Measurements from ENCODE around the gene MASP1.

The MASP1 gene, protein sequence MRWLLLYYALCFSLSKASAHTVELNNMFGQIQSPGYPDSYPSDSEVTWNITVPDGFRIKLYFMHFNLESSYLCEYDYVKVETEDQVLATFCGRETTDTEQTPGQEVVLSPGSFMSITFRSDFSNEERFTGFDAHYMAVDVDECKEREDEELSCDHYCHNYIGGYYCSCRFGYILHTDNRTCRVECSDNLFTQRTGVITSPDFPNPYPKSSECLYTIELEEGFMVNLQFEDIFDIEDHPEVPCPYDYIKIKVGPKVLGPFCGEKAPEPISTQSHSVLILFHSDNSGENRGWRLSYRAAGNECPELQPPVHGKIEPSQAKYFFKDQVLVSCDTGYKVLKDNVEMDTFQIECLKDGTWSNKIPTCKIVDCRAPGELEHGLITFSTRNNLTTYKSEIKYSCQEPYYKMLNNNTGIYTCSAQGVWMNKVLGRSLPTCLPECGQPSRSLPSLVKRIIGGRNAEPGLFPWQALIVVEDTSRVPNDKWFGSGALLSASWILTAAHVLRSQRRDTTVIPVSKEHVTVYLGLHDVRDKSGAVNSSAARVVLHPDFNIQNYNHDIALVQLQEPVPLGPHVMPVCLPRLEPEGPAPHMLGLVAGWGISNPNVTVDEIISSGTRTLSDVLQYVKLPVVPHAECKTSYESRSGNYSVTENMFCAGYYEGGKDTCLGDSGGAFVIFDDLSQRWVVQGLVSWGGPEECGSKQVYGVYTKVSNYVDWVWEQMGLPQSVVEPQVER

DNA sequence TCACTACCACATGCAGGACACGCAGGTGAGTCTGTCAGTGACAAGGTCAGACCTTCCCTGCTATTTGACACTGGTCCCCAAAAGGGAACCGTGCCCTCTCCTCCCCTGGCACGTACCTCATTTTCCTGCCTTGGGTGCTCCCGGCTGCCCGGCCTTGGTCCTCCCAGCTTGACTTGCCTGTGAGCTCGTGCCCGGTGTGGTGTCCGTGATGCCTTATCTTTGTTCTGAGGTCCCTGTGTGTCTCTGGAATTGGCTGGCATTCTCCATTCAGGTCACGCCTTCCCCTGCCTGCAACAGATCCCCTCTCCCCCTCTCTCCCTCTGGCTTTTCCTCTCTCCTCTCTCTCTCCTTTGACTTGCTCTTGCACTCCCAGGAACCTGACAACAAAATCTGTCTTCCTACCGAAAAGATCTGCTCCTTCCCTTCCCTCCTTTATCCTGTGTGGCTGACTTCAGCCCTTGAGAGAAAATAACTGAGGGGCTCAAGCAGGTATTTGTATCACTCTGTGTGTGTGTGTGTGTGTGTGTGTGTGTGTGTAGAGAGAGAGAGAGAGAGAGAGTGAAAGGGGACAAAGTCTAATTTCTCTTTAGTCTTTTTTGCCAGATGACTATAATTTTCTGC is at the start of gene MASP1:
Gene MASP1 (minus strand): TSS at position 226 of the 621 bp plus-strand sequence. CDS start 105 bp downstream, at position 121.
- peak within 1 kb of the TSS; percentile 62 for H3K4me3 ChIP-seq (ENCODE audit: low read depth, low read length)
- DNase-seq (ENCODE audit: low read depth, low spot score), result no peak
- CTCF ChIA-PET, result interaction anchor here (0.9 to 12.4 kb wide), 6 partner anchors 10 to 387 kb away, joined by 4 to 95 read pairs (median 18); no protein-coding TSS in a partner anchor
- TF ChIP-seq, protein P1, sequence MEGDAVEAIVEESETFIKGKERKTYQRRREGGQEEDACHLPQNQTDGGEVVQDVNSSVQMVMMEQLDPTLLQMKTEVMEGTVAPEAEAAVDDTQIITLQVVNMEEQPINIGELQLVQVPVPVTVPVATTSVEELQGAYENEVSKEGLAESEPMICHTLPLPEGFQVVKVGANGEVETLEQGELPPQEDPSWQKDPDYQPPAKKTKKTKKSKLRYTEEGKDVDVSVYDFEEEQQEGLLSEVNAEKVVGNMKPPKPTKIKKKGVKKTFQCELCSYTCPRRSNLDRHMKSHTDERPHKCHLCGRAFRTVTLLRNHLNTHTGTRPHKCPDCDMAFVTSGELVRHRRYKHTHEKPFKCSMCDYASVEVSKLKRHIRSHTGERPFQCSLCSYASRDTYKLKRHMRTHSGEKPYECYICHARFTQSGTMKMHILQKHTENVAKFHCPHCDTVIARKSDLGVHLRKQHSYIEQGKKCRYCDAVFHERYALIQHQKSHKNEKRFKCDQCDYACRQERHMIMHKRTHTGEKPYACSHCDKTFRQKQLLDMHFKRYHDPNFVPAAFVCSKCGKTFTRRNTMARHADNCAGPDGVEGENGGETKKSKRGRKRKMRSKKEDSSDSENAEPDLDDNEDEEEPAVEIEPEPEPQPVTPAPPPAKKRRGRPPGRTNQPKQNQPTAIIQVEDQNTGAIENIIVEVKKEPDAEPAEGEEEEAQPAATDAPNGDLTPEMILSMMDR (IDR thresholded peaks at IDR 0.05; ENCODE audit: insufficient read depth, low read length, missing control alignments), result no peak
- POLR2A ChIA-PET, result interaction anchor here (0.9 to 1.2 kb wide), 2 partner anchors 30 to 65 kb away, joined by 3 read pairs; no protein-coding TSS in a partner anchor

- CTCF ChIA-PET, result interaction anchor here (0.8 to 1.4 kb wide), 4 partner anchors 18 to 339 kb away, joined by 3 to 8 read pairs (median 4); no protein-coding TSS in a partner anchor
Observed at GRCh38 chr3:187340578-187340977, 49.0 kb upstream of the MASP1 start.

DNA sequence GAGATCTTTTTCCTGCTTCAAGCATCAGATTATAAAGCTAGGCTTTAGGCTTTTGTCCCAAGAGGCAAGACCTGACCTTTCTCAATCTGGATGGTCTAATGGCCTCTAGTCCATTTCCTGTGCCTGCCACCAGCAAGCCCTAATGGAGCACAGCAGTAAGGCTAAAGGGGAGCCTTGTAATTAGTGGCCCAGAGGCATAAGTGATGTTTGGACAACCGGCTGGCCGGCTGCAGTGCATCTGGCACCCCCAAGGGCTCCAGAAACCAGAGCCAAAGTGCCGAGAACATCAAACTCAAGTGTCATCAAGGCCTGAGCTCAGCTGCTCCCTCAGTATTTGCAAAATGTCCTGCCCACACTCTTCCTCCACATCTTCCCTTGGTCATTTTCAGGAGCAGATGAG is 44.8 kb upstream of the MASP1 start:
- TF ChIP-seq, protein P1 (IDR thresholded peaks at IDR 0.05; ENCODE audit: insufficient read depth, low read length, missing control alignments), result no peak
- no peak overlapping the region for H3K4me3 ChIP-seq (ENCODE audit: low read depth, low read length)
- no peak for DNase-seq (ENCODE audit: low read depth, low spot score)
- ChIA-PET POLR2A (no interaction called here), CTCF (interaction anchor here (1.2 to 10.8 kb wide), 2 partner anchors 16 to 343 kb away, joined by 7 to 124 read pairs; no protein-coding TSS in a partner anchor)

More at GRCh38 chr3:187340578-187340977, 49.0 kb upstream of the MASP1 start:
- POLR2A ChIA-PET, result no interaction called here
- no peak for DNase-seq (ENCODE audit: low read depth, low spot score)
- H3K4me3 ChIP-seq (ENCODE audit: low read depth, low read length), result no peak overlapping the region
- TF ChIP-seq, protein P1 (IDR thresholded peaks at IDR 0.05; ENCODE audit: insufficient read depth, low read length, missing control alignments), result no peak

DNA sequence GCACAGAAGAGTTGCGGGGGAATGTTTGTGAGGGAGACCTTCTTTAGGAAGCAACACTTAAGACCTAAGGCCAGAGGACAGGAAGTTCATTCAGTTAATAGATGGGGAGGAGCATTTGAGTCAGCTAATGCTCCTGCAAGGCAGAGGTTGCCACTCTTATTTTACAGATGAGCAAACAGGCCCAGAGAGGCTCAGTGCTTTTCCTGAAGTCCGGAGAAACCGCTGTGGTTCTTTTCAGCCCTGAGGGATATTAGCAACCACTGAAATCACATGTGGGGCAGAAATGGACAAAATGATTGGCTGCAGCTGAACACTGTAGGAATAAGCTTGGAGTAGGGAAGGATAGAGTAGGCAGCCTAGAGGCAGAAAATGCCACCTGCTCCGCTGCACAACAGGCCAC is 43.4 kb upstream of the MASP1 start:
- H3K4me3 ChIP-seq (ENCODE audit: low read depth, low read length), result no peak overlapping the region
- CTCF ChIA-PET, result interaction anchor here (1.1 to 19.9 kb wide), 3 partner anchors 9 to 344 kb away, joined by 3 to 1530 read pairs (median 124); partner anchors contain the start of gene SST
- TF ChIP-seq, protein P1 (IDR thresholded peaks at IDR 0.05; ENCODE audit: insufficient read depth, low read length, missing control alignments), result no peak
- POLR2A ChIA-PET, result no interaction called here
- DNase-seq (ENCODE audit: low read depth, low spot score), result no peak

DNA sequence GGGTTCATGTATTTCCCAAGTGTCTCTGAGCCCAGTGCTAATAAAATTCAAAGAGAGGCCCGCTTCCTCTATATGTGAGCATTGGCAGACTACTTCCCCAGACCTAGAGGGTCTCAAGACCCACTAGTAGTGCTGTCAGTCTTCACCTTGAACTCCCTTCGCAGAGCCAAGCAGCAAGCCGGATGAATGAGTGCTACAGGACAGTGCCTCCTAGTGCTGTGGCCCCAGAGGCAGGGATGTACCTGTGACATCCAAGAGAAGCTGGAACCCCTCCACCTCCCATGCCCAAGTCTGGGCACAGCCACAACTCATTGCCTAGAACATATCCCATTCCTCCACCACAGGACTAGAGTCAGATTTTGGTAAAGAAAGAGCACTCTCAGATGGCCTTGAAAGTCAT is 37.2 kb upstream of the MASP1 start:
- POLR2A ChIA-PET, result no interaction called here
- CTCF ChIA-PET, result interaction anchor here (10.8 to 19.9 kb wide), 2 partner anchors 8 to 350 kb away, joined by 124 to 1530 read pairs; partner anchors contain the start of gene SST
- H3K4me3 ChIP-seq (ENCODE audit: low read depth, low read length), result no peak overlapping the region
- TF ChIP-seq, protein P1 (IDR thresholded peaks at IDR 0.05; ENCODE audit: insufficient read depth, low read length, missing control alignments), result no peak
- no peak for DNase-seq (ENCODE audit: low read depth, low spot score)
